ENCODE measurements around the gene RRP1B.

RRP1B gene

GRCh38 chr21:43691801-43692200 is 32.4 kb downstream of the RRP1B start:
- DNase-seq, result no peak
- no CpG with 5 or more reads among the region's 10 CpGs for WGBS (ENCODE audit: extremely low coverage, insufficient coverage, low lambda C conversion rate)
- Histone ChIP-seq H3K4me2 (ENCODE audit: low read length) (no peak overlapping the region), H3K4ac (ENCODE audit: low read depth, low read length) (no peak overlapping the region), H3K18ac (ENCODE audit: low read length) (no peak overlapping the region), H3K79me1 (ENCODE audit: low read length) (no peaks in the 10 kb centered on the region), H3K4me1 (ENCODE audit: control insufficient read depth, low read depth, low read length) (no peaks in the 10 kb centered on the region), H2BK15ac (replicated peaks; ENCODE audit: low read depth) (no peak overlapping the region), H3K36me3 (ENCODE audit: control insufficient read depth, insufficient read depth, low read length) (peaks cover 22% of the 10 kb centered on the region), H3K56ac (ENCODE audit: low read length) (no peak overlapping the region), H4K5ac (ENCODE audit: low read length) (no peak overlapping the region), H3K27ac (ENCODE audit: low read depth, low read length) (no peak overlapping the region), H4K8ac (ENCODE audit: low read depth, low read length) (no peak overlapping the region), H3K27me3 (ENCODE audit: insufficient read depth, low read length, poor library complexity) (no peaks in the 10 kb centered on the region), H2BK120ac (ENCODE audit: low read depth, low read length) (no peak overlapping the region), H3K9ac (ENCODE audit: low read length) (no peak overlapping the region), H2BK5ac (ENCODE audit: low read length) (no peak overlapping the region), H3K4me3 (ENCODE audit: low read length) (no peak overlapping the region), H2AK5ac (ENCODE audit: low read length) (no peak overlapping the region), H3K79me2 (ENCODE audit: control insufficient read depth, insufficient read depth, low read length) (no peaks in the 10 kb centered on the region), H3K23ac (ENCODE audit: low read length) (no peak overlapping the region)

DNA sequence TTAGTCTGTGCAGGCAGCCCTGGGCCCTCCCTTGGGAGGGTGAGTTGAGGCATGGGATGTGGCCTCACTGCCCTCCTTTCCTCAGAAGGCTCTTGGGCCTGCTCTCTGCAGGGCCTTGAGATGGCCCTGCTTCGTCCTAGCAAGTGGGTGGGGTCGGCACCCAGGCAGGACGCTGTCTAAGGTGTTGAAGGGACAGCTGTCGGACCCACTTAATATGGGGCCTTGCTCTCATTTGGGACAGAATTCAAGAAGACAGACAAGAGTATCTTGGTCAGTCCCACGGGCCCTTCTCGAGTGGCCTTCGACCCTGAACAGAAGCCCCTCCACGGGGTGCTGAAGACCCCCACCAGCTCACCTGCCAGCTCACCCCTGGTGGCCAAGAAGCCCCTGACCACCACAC is 33.6 kb downstream of the RRP1B start:
- no CpG with 5 or more reads among the region's 8 CpGs for WGBS (ENCODE audit: extremely low coverage, insufficient coverage, low lambda C conversion rate)
- Histone ChIP-seq H3K36me3 (ENCODE audit: control insufficient read depth, insufficient read depth, low read length) (peaks cover 19% of the 10 kb centered on the region), H4K5ac (ENCODE audit: low read length) (no peak overlapping the region), H3K4me2 (ENCODE audit: low read length) (no peak overlapping the region), H2AK5ac (ENCODE audit: low read length) (no peak overlapping the region), H3K56ac (ENCODE audit: low read length) (no peak overlapping the region), H3K4me1 (ENCODE audit: control insufficient read depth, low read depth, low read length) (no peaks in the 10 kb centered on the region), H3K27me3 (ENCODE audit: insufficient read depth, low read length, poor library complexity) (no peaks in the 10 kb centered on the region), H2BK5ac (ENCODE audit: low read length) (no peak overlapping the region), H3K79me1 (ENCODE audit: low read length) (no peaks in the 10 kb centered on the region), H4K8ac (ENCODE audit: low read depth, low read length) (no peak overlapping the region), H3K9ac (ENCODE audit: low read length) (no peak overlapping the region), H3K4ac (ENCODE audit: low read depth, low read length) (no peak overlapping the region), H2BK120ac (ENCODE audit: low read depth, low read length) (no peak overlapping the region), H3K18ac (ENCODE audit: low read length) (no peak overlapping the region), H2BK15ac (replicated peaks; ENCODE audit: low read depth) (no peak overlapping the region), H3K23ac (ENCODE audit: low read length) (no peak overlapping the region), H3K4me3 (ENCODE audit: low read length) (no peak overlapping the region), H3K27ac (ENCODE audit: low read depth, low read length) (no peak overlapping the region), H3K79me2 (ENCODE audit: control insufficient read depth, insufficient read depth, low read length) (no peaks in the 10 kb centered on the region)
- no peak for DNase-seq

DNA sequence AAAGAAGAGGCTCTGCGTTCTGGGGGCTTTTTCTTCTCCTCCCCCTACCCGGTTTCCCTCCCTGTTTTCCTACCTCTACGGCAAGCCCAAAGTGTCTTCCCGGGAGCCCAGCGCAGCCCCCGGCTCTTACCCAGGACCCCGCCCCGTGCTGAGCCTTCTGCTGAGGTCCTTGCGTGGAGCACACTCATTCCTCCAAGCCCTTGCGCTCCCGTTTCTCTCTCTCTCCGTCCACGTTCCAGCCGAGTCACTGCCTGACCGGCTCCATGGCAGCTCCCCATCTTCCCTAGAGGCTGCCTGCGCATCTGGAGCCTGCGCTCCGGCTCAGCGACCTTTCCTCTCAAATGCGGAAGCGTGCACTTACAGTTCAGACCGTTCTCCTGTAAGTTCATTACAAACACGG is 34.6 kb downstream of the RRP1B start:
- Histone ChIP-seq H3K36me3 (ENCODE audit: control insufficient read depth, insufficient read depth, low read length) (peaks cover 15% of the 10 kb centered on the region), H2BK5ac (ENCODE audit: low read length) (no peak overlapping the region), H2BK15ac (replicated peaks; ENCODE audit: low read depth) (no peak overlapping the region), H4K5ac (ENCODE audit: low read length) (no peak overlapping the region), H3K18ac (ENCODE audit: low read length) (no peak overlapping the region), H3K4ac (ENCODE audit: low read depth, low read length) (no peak overlapping the region), H3K4me2 (ENCODE audit: low read length) (no peak overlapping the region), H3K27me3 (ENCODE audit: insufficient read depth, low read length, poor library complexity) (no peaks in the 10 kb centered on the region), H2AK5ac (ENCODE audit: low read length) (no peak overlapping the region), H3K4me1 (ENCODE audit: control insufficient read depth, low read depth, low read length) (no peaks in the 10 kb centered on the region), H3K23ac (ENCODE audit: low read length) (no peak overlapping the region), H3K79me1 (ENCODE audit: low read length) (no peaks in the 10 kb centered on the region), H4K8ac (ENCODE audit: low read depth, low read length) (no peak overlapping the region), H3K79me2 (ENCODE audit: control insufficient read depth, insufficient read depth, low read length) (no peaks in the 10 kb centered on the region), H3K27ac (ENCODE audit: low read depth, low read length) (no peak overlapping the region), H3K9ac (ENCODE audit: low read length) (no peak overlapping the region), H3K56ac (ENCODE audit: low read length) (no peak overlapping the region), H2BK120ac (ENCODE audit: low read depth, low read length) (no peak overlapping the region), H3K4me3 (ENCODE audit: low read length) (no peak overlapping the region)
- WGBS (ENCODE audit: extremely low coverage, insufficient coverage, low lambda C conversion rate), result no CpG with 5 or more reads among the region's 23 CpGs
- DNase-seq, result no peak

DNA sequence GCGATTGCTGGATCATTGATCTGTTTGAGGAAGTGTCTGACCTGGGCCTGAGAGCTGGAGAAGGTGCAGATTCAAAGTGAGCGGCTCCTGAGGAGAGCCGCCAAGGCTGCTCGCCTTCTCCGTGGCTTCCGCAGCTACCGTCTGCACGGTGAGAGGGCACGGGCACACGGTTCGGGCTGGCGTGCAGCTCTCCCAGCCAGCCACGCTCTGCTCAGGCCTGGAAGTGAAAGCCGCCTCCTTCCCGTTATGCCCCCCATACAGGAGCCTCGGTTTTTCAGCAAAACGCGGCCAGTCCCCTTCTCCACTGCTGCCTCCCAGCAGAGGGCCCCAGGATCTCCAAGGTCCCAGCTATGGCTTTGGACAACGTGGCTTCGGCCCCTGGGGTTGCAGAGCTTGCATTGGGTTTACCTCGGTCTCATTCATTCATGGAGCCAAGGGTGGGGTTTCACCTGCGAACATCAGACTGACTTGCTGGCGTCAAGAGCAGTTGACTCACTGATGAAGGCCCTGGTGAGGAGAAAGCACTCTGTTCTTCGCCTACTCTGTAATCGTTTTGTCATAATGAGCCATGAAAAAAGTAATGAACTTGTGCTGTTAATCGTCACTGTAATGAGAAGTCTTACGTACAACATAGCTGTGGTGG is 35.2 kb downstream of the RRP1B start:
- Histone ChIP-seq H3K4me1 (ENCODE audit: control insufficient read depth, low read depth, low read length) (no peaks in the 10 kb centered on the region), H3K18ac (ENCODE audit: low read length) (no peak overlapping the region), H3K27me3 (ENCODE audit: insufficient read depth, low read length, poor library complexity) (no peaks in the 10 kb centered on the region), H3K27ac (ENCODE audit: low read depth, low read length) (no peak overlapping the region), H2BK120ac (ENCODE audit: low read depth, low read length) (no peak overlapping the region), H3K36me3 (ENCODE audit: control insufficient read depth, insufficient read depth, low read length) (peaks cover 15% of the 10 kb centered on the region), H2BK15ac (replicated peaks; ENCODE audit: low read depth) (no peak overlapping the region), H3K79me1 (ENCODE audit: low read length) (no peaks in the 10 kb centered on the region), H2BK5ac (ENCODE audit: low read length) (no peak overlapping the region), H3K4me2 (ENCODE audit: low read length) (no peak overlapping the region), H3K56ac (ENCODE audit: low read length) (no peak overlapping the region), H4K5ac (ENCODE audit: low read length) (no peak overlapping the region), H3K4ac (ENCODE audit: low read depth, low read length) (no peak overlapping the region), H3K4me3 (ENCODE audit: low read length) (no peak overlapping the region), H3K23ac (ENCODE audit: low read length) (no peak overlapping the region), H4K8ac (ENCODE audit: low read depth, low read length) (no peak overlapping the region), H2AK5ac (ENCODE audit: low read length) (no peak overlapping the region), H3K9ac (ENCODE audit: low read length) (no peak overlapping the region), H3K79me2 (ENCODE audit: control insufficient read depth, insufficient read depth, low read length) (no peaks in the 10 kb centered on the region)
- DNase-seq, result no peak
- WGBS (ENCODE audit: extremely low coverage, insufficient coverage, low lambda C conversion rate), result no CpG with 5 or more reads among the region's 27 CpGs

GRCh38 chr21:43696214-43696613 is 36.9 kb downstream of the RRP1B start:
- H2BK120ac ChIP-seq (ENCODE audit: low read depth, low read length), result no peak overlapping the region
- DNase-seq, result no peak
- H3K56ac ChIP-seq (ENCODE audit: low read length), result no peak overlapping the region
- no peak overlapping the region for H3K27ac ChIP-seq (ENCODE audit: low read depth, low read length)
- H3K4me2 ChIP-seq (ENCODE audit: low read length), result no peak overlapping the region
- H2BK15ac ChIP-seq (replicated peaks; ENCODE audit: low read depth), result no peak overlapping the region
- no peaks in the 10 kb centered on the region for H3K79me2 ChIP-seq (ENCODE audit: control insufficient read depth, insufficient read depth, low read length)
- no peak overlapping the region for H3K9ac ChIP-seq (ENCODE audit: low read length)
- H2AK5ac ChIP-seq (ENCODE audit: low read length), result no peak overlapping the region
- no peaks in the 10 kb centered on the region for H3K79me1 ChIP-seq (ENCODE audit: low read length)
- H3K23ac ChIP-seq (ENCODE audit: low read length), result no peak overlapping the region
- no peaks in the 10 kb centered on the region for H3K4me1 ChIP-seq (ENCODE audit: control insufficient read depth, low read depth, low read length)
- no peak overlapping the region for H3K18ac ChIP-seq (ENCODE audit: low read length)
- no peak overlapping the region for H3K4me3 ChIP-seq (ENCODE audit: low read length)
- no peak overlapping the region for H3K4ac ChIP-seq (ENCODE audit: low read depth, low read length)
- H3K27me3 ChIP-seq (ENCODE audit: insufficient read depth, low read length, poor library complexity), result no peaks in the 10 kb centered on the region
- H4K5ac ChIP-seq (ENCODE audit: low read length), result no peak overlapping the region
- peaks cover 14% of the 10 kb centered on the region for H3K36me3 ChIP-seq (ENCODE audit: control insufficient read depth, insufficient read depth, low read length)
- no CpG with 5 or more reads among the region's 17 CpGs for WGBS (ENCODE audit: extremely low coverage, insufficient coverage, low lambda C conversion rate)
- H4K8ac ChIP-seq (ENCODE audit: low read depth, low read length), result no peak overlapping the region
- no peak overlapping the region for H2BK5ac ChIP-seq (ENCODE audit: low read length)

Data from mesendoderm (in vitro differentiated cells).